Body of pancreas (tissue), 4 donors: Measurements from ENCODE around the gene CBX4. TPM values are rescaled to one million over a fixed set of nuclear protein-coding genes. Genes with fewer than 3 reads are reported as not detected.

Experiments
- ATAC-seq: fragments of 150-250 bp; one replicate; pipeline ENCODE4 v1.9.1; 2016
- DNase-seq, 4 donors: peaks; one replicate each; pipeline ENCODE4 v3.0.0-alpha.2; 2019
- H3K27ac ChIP-seq, 4 donors: fragments of 200-600 bp; sonication (generic); 1 replicate in 3 of 4; 2 replicates in 1 of 4; pipeline versions ENCODE4 v1.5.1 to v1.6.1; 2016 to 2019; ENCODE audit warnings: mild to moderate bottlenecking in 1 of 4, mixed read lengths in 1 of 4, moderate library complexity in 1 of 4
- H3K27me3 ChIP-seq, 2 donors: fragments of 200-600 bp; sonication (generic); one replicate each; pipeline ENCODE4 v1.6.0; 2016; ENCODE audit warnings: mild to moderate bottlenecking in 1 of 2
- H3K36me3 ChIP-seq, 2 donors: fragments of 200-600 bp; sonication (generic); replicated peaks in 1 of 2; 2 replicates each; pipeline ENCODE4 v1.5.1; 2016; ENCODE audit warnings: low read depth in 2 of 2; ENCODE audit not compliant: insufficient read depth in 1 of 2
- H3K4me1 ChIP-seq: fragments of 200-600 bp; sonication (generic); one replicate; pipeline ENCODE4 v1.6.0; 2016
- H3K4me3 ChIP-seq, 2 donors: fragments of 200-600 bp; sonication (generic); 1 replicate in 1 of 2; 2 replicates in 1 of 2; pipeline ENCODE4 v1.5.1; 2016 to 2019
- H3K9me3 ChIP-seq, 3 donors: fragments of 200-600 bp; sonication (generic); 1 replicate in 2 of 3; 2 replicates in 1 of 3; pipeline ENCODE4 v1.5.1; 2016
- POLR2A ChIP-seq, 3 donors: fragments of 450-650 bp; IDR thresholded peaks; one replicate each; pipeline ENCODE4 v1.6.1; 2016; ENCODE audit warnings: antibody characterized with exemption in 3 of 3, mild to moderate bottlenecking in 2 of 3
- WGBS, 2 donors: methylation state at CpG; one replicate each; pipeline ENCODE4 v1.1.5; 2017; 5-methylcytosine and 5-hydroxymethylcytosine counted together
- intact Hi-C: fragments of 100-400 bp; cut with DNase I; formaldehyde crosslinking; loops from one replicate; pipeline ENCODE4 v1.15.1; 2023
- total RNA-seq, 2 donors: library from RNA; depleted of rRNA; stranded (reverse); fragments of >200 nt; gene quantifications; one replicate each; pipeline ENCODE4 v1.1.0, GENCODE V29; 2016
- TF ChIP-seq, protein P1 (sequence below), 7 experiments: fragments of 450-650 bp in 4 of 7; fragments of 200-600 bp in 3 of 7; sonication (generic) in 3 of 7; IDR thresholded peaks; one replicate each; pipeline ENCODE4 v1.5.1; 2016 to 2019; ENCODE audit warnings: antibody characterized with exemption in 7 of 7

The CBX4 gene
- total RNA-seq, 2 donors from 2014 or later = 15.6 to 17.8 TPM

DNA sequence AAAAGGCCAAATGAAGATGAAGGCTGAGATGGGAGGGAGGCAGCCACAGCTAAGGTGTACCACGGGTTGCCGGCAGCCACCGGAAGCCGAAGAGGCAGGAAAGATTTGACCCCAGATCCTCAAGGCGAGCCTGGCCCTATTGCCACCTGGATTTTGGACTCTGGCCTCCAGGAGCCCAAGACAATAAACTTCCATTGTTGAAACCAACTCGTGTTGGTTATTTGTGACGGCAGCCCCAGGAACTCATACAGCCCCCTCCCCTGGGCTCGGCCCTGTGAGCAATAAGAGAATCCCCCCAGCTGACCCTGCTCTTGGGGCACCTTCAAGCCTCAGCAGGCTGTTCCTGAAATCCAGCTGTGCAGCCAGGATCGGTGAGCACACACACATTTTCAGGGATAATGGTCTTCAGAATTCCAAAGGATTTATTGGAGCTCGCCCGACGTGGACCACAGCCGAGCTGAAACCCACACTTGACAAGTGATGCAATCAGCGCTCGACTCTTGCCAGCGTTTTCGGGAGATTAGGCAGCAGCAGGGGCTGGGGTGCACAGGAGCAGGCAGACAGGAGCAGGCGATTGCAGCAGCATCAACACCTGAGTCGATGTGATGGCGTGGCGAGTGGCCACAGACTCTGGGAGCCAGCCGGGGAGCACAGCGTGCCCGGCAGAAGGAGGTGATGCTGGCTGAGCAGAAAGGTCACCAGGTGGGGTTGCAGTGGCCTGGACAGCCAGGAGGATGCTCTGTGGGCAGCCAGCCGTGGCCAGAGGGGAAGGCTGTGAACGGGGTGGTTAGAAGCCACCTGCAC, 22.4 kb upstream of the CBX4 start:
- no peak for TF ChIP-seq POLR2A (IDR thresholded peaks at IDR 0.05)
- TF ChIP-seq, protein P1, sequence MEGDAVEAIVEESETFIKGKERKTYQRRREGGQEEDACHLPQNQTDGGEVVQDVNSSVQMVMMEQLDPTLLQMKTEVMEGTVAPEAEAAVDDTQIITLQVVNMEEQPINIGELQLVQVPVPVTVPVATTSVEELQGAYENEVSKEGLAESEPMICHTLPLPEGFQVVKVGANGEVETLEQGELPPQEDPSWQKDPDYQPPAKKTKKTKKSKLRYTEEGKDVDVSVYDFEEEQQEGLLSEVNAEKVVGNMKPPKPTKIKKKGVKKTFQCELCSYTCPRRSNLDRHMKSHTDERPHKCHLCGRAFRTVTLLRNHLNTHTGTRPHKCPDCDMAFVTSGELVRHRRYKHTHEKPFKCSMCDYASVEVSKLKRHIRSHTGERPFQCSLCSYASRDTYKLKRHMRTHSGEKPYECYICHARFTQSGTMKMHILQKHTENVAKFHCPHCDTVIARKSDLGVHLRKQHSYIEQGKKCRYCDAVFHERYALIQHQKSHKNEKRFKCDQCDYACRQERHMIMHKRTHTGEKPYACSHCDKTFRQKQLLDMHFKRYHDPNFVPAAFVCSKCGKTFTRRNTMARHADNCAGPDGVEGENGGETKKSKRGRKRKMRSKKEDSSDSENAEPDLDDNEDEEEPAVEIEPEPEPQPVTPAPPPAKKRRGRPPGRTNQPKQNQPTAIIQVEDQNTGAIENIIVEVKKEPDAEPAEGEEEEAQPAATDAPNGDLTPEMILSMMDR (IDR thresholded peaks at IDR 0.05) = no peak
- H3K9me3 ChIP-seq = no peaks in the 10 kb centered on the region
- H3K27me3 ChIP-seq = no peaks in the 10 kb centered on the region
- no peaks in the 10 kb centered on the region for H3K4me1 ChIP-seq
- no peak for ATAC-seq
- DNase-seq = no peak
- WGBS, 2 donors = 55 to 58% methylated on average over 15 to 26 of the region's 26 CpGs
- H3K4me3 ChIP-seq = no peak overlapping the region
- intact Hi-C loops = no loop called here
- H3K36me3 ChIP-seq = no peaks in the 10 kb centered on the region
- no peak overlapping the region for H3K27ac ChIP-seq

DNA sequence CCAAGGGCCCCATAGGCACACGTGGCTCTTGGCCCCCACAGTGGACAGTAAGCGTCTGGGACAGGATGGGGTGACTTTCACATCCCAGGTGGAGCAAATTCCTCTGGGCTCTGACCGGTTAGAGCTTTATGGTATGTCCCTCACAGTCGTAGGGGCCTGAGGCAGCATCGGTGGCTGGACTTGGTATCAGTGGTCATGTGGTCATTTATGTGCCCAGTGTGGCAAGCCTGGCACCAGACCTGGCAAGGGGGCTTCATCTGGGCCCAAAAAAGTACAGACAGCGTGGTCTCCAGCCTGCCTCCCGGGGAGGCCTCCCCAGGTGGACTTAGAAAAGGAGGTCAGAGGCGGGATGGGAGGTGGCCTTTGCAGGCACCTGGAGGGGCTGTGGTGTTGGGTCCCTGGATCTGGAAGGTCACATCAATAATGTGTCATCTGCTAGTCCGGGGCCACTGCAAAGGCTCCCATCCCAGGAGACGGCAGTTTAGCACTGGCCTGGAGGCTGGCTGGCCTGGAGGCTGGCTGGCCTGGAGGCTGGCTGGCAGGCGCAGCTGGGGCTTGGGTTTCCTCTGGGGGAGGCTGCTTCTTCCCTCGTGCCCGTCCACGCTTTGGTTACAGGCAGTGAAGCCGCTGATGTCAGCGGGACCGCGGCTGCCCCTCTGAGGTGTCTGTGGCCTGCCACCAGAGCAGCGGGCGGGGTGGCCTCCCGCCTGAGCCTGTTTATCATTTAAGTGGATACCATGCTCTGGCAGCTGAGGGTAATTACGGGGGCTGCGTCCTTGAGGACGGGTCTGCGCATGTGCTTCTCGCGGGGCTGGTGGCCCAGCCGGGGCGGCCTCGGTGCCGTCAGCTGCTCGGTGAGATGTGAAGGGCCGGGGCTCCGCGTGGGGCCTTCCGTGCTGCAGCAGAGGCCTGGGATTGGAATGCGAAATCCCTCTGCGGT, 20.7 kb upstream of the CBX4 start:
- no peak for TF ChIP-seq POLR2A (IDR thresholded peaks at IDR 0.05)
- TF ChIP-seq, protein P1 (IDR thresholded peaks at IDR 0.05) = no peak
- 57 to 75% methylated on average over 8 to 37 of the region's 38 CpGs for WGBS, 2 donors
- intact Hi-C loops = no loop called here
- Histone ChIP-seq H3K4me3 (no peak overlapping the region), H3K4me1 (no peaks in the 10 kb centered on the region), H3K27me3 (no peaks in the 10 kb centered on the region), H3K36me3 (no peaks in the 10 kb centered on the region), H3K9me3 (no peaks in the 10 kb centered on the region), H3K27ac (no peak overlapping the region)
- no peak for ATAC-seq
- no peak for DNase-seq

DNA sequence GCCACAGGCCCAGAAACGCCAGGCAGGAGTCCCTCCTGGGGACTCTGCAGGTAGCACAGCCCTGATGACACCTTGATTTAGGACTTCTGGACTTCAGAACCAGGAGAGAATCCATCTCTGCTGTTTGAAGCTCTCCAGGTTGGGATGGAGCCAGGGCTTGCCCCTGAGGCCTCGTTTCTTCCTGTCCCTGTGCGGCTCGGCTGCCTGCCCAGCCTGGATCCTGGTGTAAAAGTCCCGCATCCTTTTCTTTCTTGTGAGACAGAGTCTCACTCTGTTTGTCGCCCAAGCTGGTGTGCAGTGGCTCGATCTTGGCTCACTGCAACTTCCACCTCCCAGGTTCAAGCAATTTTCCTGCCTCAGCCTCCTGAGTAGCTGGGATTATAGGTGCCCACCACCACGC, 17.9 kb upstream of the CBX4 start:
- TF ChIP-seq, protein P1 (IDR thresholded peaks at IDR 0.05) = no peak
- TF ChIP-seq POLR2A (IDR thresholded peaks at IDR 0.05) = no peak

DNA sequence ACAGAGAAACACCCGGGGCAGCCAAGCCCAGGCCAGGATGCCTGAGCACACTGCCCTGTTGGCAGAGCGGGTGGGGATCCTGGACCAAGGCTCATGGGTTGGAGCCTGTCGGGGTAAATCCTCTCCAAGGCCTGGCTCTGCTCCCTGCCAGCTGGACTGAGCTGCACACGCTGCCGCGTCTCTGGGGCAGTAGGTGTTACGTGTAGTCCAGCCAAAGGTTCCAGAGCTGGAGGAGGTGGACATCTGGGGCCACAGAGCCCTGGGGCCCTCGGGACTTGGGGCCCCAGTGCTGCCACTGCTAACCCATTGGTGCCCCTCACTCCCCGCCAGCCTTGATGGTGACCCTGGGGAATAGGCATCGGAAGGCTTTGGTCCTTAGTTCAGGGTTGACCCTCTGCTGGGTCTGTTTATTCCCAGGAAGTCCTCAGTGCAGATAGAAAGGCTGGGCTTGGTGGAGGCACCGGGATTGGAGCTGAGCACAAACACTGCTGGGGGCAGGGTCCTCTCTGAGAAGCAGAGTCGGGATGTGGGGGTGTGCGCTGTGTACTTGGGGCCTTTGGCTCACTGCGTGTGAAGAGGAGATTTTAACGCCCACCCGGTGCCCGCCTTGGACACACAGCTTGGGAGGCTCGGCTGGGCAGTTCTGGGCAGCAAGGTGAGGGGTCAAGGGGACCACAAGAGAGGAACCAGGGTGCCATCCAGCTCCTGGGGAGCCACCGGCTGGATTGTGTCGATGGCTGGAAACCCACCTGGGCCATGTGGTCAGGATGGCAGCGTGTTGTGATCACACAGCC, 16.3 kb upstream of the CBX4 start:
- no peaks in the 10 kb centered on the region for H3K4me1 ChIP-seq
- DNase-seq (no peak), ATAC-seq (no peak)
- WGBS, 2 donors = 78 to 83% methylated on average over 5 to 21 of the region's 21 CpGs
- H3K9me3 ChIP-seq = no peaks in the 10 kb centered on the region
- TF ChIP-seq, protein P1 (IDR thresholded peaks at IDR 0.05) = no peak
- TF ChIP-seq POLR2A (IDR thresholded peaks at IDR 0.05) = no peak
- no peaks in the 10 kb centered on the region for H3K27me3 ChIP-seq
- H3K36me3 ChIP-seq = no peaks in the 10 kb centered on the region
- intact Hi-C loops = no loop called here
- H3K4me3 ChIP-seq = no peak overlapping the region
- no peak overlapping the region for H3K27ac ChIP-seq

More for the DNA sequence above, 17.9 kb upstream of the CBX4 start:
- 76 to 94% methylated on average over 8 of the region's 8 CpGs for WGBS, 2 donors
- Histone ChIP-seq H3K27ac (no peak overlapping the region), H3K36me3 (no peaks in the 10 kb centered on the region), H3K27me3 (no peaks in the 10 kb centered on the region), H3K4me3 (no peak overlapping the region), H3K4me1 (no peaks in the 10 kb centered on the region), H3K9me3 (no peaks in the 10 kb centered on the region)
- DNase-seq (no peak), ATAC-seq (no peak)
- intact Hi-C loops = no loop called here
